Esophagus squamous epithelium (tissue), 5 donors: ENCODE data around the gene VKORC1L1. TPM values are rescaled to one million over a fixed set of nuclear protein-coding genes. Genes with fewer than 3 reads are reported as not detected.
"Not testable (repeated sequence)": the region's sequence is repeated elsewhere in the genome, so short reads cannot be mapped to it uniquely, and the experiment has no call there.

Experiments used
- DNase-seq: peaks from one replicate; lab custom pipeline; 2025; lab: John Stamatoyannopoulos, UW
- H3K27ac ChIP-seq, 4 donors: fragments of 200-600 bp; sonication (generic); one replicate each; pipeline ENCODE4 v1.5.1; 2016 to 2019; ENCODE audit warnings: mild to moderate bottlenecking in 1 of 4
- H3K27me3 ChIP-seq, 4 donors: fragments of 200-600 bp; sonication (generic); 1 replicate in 3 of 4; 2 replicates in 1 of 4; pipeline versions ENCODE4 v1.5.1 to v1.6.0; 2017 to 2021; ENCODE audit warnings: antibody characterized with exemption in 1 of 4
- H3K36me3 ChIP-seq, 3 donors: fragments of 200-600 bp; sonication (generic); one replicate each; pipeline ENCODE4 v1.5.1; 2016 to 2019
- H3K4me1 ChIP-seq, 3 donors: fragments of 200-600 bp; sonication (generic); one replicate each; pipeline ENCODE4 v1.5.1; 2017 to 2019
- H3K4me3 ChIP-seq, 4 donors: fragments of 200-600 bp; sonication (generic); 1 replicate in 3 of 4; 2 replicates in 1 of 4; pipeline ENCODE4 v1.5.1; 2016 to 2019; ENCODE audit warnings: mild to moderate bottlenecking in 2 of 4, moderate library complexity in 1 of 4
- H3K9me3 ChIP-seq, 3 donors: fragments of 200-600 bp; sonication (generic); one replicate each; pipeline ENCODE4 v1.5.1; 2016 to 2019
- POLR2A ChIP-seq, 4 donors: fragments of 450-650 bp; IDR thresholded peaks; one replicate each; pipeline ENCODE4 v1.6.1; 2017; ENCODE audit warnings: antibody characterized with exemption in 4 of 4, mild to moderate bottlenecking in 4 of 4, moderate library complexity in 3 of 4
- WGBS, 2 donors: methylation state at CpG; one replicate each; pipeline ENCODE4 v1.1.5; 2018; 5-methylcytosine and 5-hydroxymethylcytosine counted together
- intact Hi-C: fragments of 100-400 bp; cut with DNase I; formaldehyde crosslinking; loops from one replicate; pipeline ENCODE4 v1.15.0; 2022
- total RNA-seq, 4 donors: library from RNA; depleted of rRNA; stranded (reverse); fragments of >200 nt; gene quantifications; one replicate each; pipeline ENCODE4 v1.1.0, GENCODE V29; 2016
- TF ChIP-seq, protein P1 (sequence below), 6 experiments: fragments of 450-650 bp in 4 of 6; fragments of 200-600 bp in 2 of 6; sonication (generic) in 2 of 6; IDR thresholded peaks; one replicate each; pipeline ENCODE4 v1.5.1; 2016 to 2019; ENCODE audit warnings: antibody characterized with exemption in 6 of 6, mild to moderate bottlenecking in 4 of 6, moderate library complexity in 4 of 6
- donor health status: DM: yes; HTN: yes; CAD: no.

VKORC1L1 gene
- total RNA-seq, 4 donors from 2014 or later: 7.2 to 18.5 (median 11.2) TPM

DNA sequence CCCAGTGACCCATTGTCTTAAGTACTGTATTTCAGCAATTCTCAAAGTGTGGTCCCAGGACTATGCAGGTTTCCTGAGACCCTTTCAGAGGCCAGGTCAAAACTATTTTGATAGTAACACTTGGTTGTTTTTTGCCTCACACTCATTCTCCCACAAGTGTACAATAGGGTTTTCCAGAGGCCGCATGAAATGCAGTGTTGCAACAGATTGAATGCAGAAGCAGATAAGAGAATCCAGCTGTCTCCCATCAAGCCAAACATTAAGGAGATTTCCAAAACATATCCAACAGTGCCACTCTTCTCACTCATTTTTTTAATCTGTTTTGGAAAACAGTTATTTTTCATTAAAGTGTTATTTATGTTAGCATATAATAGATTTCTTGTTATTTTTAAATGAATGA lies 20.0 kb downstream of the VKORC1L1 start:
- no peak overlapping the region for H3K4me3 ChIP-seq
- no peaks in the 10 kb centered on the region for H3K4me1 ChIP-seq
- intact Hi-C loops: no loop called here
- no peaks in the 10 kb centered on the region for H3K27me3 ChIP-seq
- TF ChIP-seq, protein P1, sequence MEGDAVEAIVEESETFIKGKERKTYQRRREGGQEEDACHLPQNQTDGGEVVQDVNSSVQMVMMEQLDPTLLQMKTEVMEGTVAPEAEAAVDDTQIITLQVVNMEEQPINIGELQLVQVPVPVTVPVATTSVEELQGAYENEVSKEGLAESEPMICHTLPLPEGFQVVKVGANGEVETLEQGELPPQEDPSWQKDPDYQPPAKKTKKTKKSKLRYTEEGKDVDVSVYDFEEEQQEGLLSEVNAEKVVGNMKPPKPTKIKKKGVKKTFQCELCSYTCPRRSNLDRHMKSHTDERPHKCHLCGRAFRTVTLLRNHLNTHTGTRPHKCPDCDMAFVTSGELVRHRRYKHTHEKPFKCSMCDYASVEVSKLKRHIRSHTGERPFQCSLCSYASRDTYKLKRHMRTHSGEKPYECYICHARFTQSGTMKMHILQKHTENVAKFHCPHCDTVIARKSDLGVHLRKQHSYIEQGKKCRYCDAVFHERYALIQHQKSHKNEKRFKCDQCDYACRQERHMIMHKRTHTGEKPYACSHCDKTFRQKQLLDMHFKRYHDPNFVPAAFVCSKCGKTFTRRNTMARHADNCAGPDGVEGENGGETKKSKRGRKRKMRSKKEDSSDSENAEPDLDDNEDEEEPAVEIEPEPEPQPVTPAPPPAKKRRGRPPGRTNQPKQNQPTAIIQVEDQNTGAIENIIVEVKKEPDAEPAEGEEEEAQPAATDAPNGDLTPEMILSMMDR (IDR thresholded peaks at IDR 0.05): no peak
- TF ChIP-seq POLR2A (IDR thresholded peaks at IDR 0.05): no peak
- DNase-seq: no peak
- peaks cover 0 to 18% (median 0%) of the 10 kb centered on the region in 3 donors for H3K36me3 ChIP-seq
- H3K9me3 ChIP-seq: no peaks in the 10 kb centered on the region
- WGBS, 2 donors: 75 to 92% methylated on average over 1 of the region's 1 CpG
- no peak overlapping the region for H3K27ac ChIP-seq

DNA sequence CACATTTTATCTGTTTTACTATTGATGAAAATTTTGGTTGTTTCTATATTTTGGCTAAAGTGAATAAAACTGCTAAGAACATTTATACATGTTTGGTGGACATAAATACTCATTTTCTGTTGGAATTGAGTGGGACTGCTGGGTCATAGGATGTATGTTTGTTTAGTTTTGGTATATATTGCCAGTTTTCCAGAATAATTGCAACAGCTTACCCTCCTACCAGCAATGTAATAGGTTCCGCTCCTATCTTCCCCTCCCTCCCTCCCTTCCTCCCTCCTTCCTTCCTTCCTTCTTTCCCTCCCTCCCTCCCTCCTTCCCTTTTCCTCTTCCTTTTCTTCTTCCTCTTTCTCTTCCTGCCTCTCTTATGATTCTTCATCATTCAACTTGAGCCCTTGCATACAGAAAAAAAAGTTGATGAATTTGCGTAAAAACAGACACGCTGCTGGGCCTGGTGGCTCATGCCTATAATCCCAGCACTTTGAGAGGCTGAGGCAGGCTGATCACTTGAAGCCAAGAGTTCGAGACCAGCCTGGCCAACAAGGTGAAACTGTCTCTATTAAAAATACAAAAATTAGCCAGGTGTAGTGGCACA lies 23.5 kb downstream of the VKORC1L1 start:
- intact Hi-C loops: no loop called here
- peaks cover 0 to 20% (median 0%) of the 10 kb centered on the region in 3 donors for H3K36me3 ChIP-seq
- H3K9me3 ChIP-seq: no peaks in the 10 kb centered on the region
- no peaks in the 10 kb centered on the region for H3K27me3 ChIP-seq
- H3K4me3 ChIP-seq: no peak overlapping the region
- DNase-seq: no peak
- TF ChIP-seq POLR2A (IDR thresholded peaks at IDR 0.05): no peak
- TF ChIP-seq, protein P1 (IDR thresholded peaks at IDR 0.05): no peak
- no peak overlapping the region for H3K27ac ChIP-seq
- H3K4me1 ChIP-seq: no peaks in the 10 kb centered on the region
- WGBS, 2 donors: 92 to 100% methylated on average over 3 to 4 of the region's 4 CpGs

DNA sequence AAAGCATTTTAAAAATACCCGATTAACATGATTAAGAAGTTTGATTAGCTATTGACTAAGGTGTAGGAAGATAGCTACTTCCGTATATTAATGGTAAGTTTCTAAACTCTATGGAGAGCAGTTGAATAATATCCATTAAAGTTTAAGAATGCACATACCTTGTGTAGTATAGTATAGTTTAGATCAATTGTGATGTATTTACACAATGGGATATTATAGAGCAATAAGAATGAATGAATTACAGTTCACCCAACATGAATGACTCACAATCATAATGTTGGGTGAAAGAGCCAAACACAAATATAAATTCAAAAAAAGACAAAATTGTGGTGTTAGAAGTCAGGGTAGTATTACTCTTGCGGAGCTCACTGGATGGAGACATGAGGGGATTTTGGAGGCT lies 24.4 kb downstream of the VKORC1L1 start:
- WGBS, 2 donors: 88 to 100% methylated on average over 3 of the region's 3 CpGs
- intact Hi-C loops: not testable (repeated sequence)

DNA sequence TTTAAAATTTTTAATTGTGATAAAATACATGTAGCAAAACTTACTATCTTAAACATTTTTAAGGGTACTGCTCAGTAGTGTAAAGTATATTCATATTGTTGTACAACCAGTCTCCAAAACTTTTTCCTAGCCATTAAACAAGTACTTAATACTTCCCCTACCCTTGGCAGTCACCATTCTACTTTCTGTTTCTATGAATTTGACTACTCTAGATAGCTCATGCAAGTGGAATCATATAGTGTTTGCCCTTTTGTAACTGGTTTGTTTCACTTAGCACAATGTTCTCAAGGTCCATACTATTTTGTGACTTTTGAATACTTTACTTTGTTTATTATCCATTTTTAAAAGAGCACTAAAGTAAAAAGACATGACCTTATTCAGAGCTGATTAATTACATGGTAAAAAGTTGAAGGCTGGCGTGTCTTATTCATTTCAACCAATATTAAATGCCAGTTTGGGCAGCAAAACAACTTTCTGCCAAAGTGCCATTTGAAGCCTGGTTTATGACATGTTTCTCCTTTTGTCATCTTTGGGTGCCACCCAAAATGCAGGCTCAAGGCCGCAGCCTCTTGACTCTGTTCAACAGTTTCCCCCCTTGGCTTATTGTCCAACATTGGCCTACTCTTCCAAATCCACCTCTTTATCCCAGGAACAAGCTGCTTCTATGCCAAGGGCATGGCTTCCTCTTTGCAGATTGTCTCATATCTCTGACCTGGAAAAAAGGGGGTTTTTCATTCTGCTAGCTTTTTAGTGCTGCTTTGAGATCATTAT lies 26.0 kb downstream of the VKORC1L1 start:
- H3K4me1 ChIP-seq, H3K9me3 ChIP-seq, DNase-seq, intact Hi-C loops, H3K4me3 ChIP-seq, H3K27ac ChIP-seq, H3K27me3 ChIP-seq: not testable (repeated sequence)
- 77 to 85% methylated on average over 2 of the region's 2 CpGs for WGBS, 2 donors
- peaks cover 0 to 14% (median 0%) of the 10 kb centered on the region in 3 donors for H3K36me3 ChIP-seq

More for the DNA sequence above, 24.4 kb downstream of the VKORC1L1 start:
- H3K9me3 ChIP-seq, H3K27me3 ChIP-seq, H3K4me1 ChIP-seq, H3K27ac ChIP-seq, H3K4me3 ChIP-seq, DNase-seq: not testable (repeated sequence)
- H3K36me3 ChIP-seq: peaks cover 0 to 14% (median 0%) of the 10 kb centered on the region in 3 donors

DNA sequence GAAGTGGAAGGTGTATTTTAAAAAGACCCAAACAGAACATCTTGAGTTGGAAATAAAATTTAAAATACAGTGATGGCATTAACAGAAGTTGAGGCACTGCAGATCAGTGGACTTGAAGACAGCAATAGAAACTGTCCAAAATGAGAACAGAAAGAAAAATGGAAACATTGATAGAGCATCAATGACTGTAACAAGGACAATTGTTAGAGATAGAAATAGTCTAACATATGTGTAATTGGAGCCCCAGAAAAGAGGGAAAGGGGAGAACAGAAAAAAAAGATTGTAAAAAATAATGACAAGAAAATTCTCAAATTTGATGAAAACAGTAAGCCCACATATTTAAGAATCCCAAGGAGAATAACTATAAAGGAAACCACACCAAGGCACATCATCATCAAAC lies 29.4 kb downstream of the VKORC1L1 start:
- DNase-seq: no peak
- Histone ChIP-seq H3K9me3 (peaks cover 0 to 7% (median 0%) of the 10 kb centered on the region in 3 donors), H3K4me3 (no peak overlapping the region), H3K36me3 (peaks cover 0 to 14% (median 0%) of the 10 kb centered on the region in 3 donors), H3K27ac (no peak overlapping the region), H3K4me1 (no peaks in the 10 kb centered on the region), H3K27me3 (no peaks in the 10 kb centered on the region)
- TF ChIP-seq, protein P1 (IDR thresholded peaks at IDR 0.05): no peak
- TF ChIP-seq POLR2A (IDR thresholded peaks at IDR 0.05): no peak
- intact Hi-C loops: no loop called here

DNA sequence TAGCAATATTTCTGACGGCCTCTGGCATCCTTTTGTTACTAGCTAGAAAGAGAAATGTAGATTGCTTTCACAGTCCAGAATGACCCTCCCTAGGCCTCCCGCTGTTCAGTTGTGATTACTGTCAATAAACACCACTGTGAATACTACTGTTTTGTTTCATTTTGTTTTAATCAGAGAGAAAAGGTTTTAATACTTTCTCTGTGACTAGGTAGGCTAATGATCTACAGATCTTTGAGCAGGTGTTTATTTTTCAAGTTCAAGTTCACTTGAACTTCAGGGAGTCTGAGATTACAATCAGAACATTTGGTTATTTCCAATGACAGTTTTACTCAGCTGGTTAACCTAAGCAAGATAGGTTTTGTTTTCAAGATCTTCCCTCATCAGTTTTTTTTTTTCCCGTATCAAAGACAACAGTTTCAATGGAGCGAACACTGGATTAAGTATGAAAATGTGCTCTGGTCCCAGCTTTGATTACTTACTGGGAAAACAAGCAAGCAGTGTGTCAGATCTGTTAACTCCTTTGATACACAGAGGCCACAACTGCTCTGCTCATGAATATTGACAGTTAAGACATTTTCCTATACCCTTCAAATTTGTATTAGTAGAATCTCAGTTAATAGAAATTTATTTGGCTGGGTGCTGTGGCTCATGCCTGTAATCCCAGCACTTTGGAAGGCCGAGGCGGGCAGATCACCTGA lies 34.8 kb downstream of the VKORC1L1 start:
- H3K27me3 ChIP-seq: no peaks in the 10 kb centered on the region
- intact Hi-C loops: no loop called here
- H3K27ac ChIP-seq: no peak overlapping the region
- H3K4me1 ChIP-seq: peaks cover 0 to 18% (median 4%) of the 10 kb centered on the region in 3 donors
- no peak for TF ChIP-seq POLR2A (IDR thresholded peaks at IDR 0.05)
- TF ChIP-seq, protein P1 (IDR thresholded peaks at IDR 0.05): no peak
- H3K9me3 ChIP-seq: peaks cover 0 to 1% (median 0%) of the 10 kb centered on the region in 3 donors
- 89 to 91% methylated on average over 6 of the region's 6 CpGs for WGBS, 2 donors
- no peak overlapping the region for H3K4me3 ChIP-seq
- DNase-seq: no peak
- H3K36me3 ChIP-seq: no peaks in the 10 kb centered on the region
